Measurements from ENCODE around the gene EMSY. TPM values are rescaled to one million over a fixed set of nuclear protein-coding genes. Genes with fewer than 3 reads are reported as not detected.

The EMSY gene
- total RNA-seq, 4 donors from 2014 or later = 35.7 to 79.6 (median 43.8) TPM

GRCh38 chr11:76554767-76555166 is 109.9 kb downstream of the EMSY start:
- TF ChIP-seq POLR2AphosphoS5 (IDR thresholded peaks at IDR 0.05) (no peak), POLR2A (IDR thresholded peaks at IDR 0.05) (no peak), EP300 (IDR thresholded peaks at IDR 0.05; ENCODE audit: low read depth) (no peak), CTCF (IDR thresholded peaks at IDR 0.05) (no peak)
- H3K36me3 ChIP-seq = no peaks in the 10 kb centered on the region
- in situ Hi-C loops (cut with MboI; ENCODE audit: low pct_ligation_motif_present in 1 of 4, low pct_unique_long_range_greater_than_20kb in 1 of 4, low sequenced_read_pairs in 3 of 4) (loop anchor here in 2 of 4 donors (10.0 kb wide), 1 partner anchor 130 kb away; no protein-coding TSS in a partner anchor), intact Hi-C loops (cut with DNase I; ENCODE audit: low total_unique reads) (loop anchor here (10.0 kb wide), 1 partner anchor 120 kb away; the partner anchor contains the start of gene LRRC32)
- H3K27me3 ChIP-seq = no peaks in the 10 kb centered on the region
- H3K9me3 ChIP-seq = no peaks in the 10 kb centered on the region
- H3K4me1 ChIP-seq = peaks cover 0 to 24% (median 11%) of the 10 kb centered on the region in 4 donors
- no peak overlapping the region for H3K4me3 ChIP-seq
- WGBS, 2 donors (ENCODE audit: low coverage in 1 of 2) = 68 to 73% methylated on average over 5 to 6 of the region's 6 CpGs
- peak overlapping the region; percentile 56 to 68 (median 61) for H3K27ac ChIP-seq
- DNase-seq = no peak

- WGBS, 2 donors (ENCODE audit: low coverage in 1 of 2) = 93 to 94% methylated on average over 3 of the region's 3 CpGs
- H3K4me3 ChIP-seq = no peak overlapping the region
- TF ChIP-seq POLR2AphosphoS5 (IDR thresholded peaks at IDR 0.05) (no peak), EP300 (IDR thresholded peaks at IDR 0.05; ENCODE audit: low read depth) (no peak), POLR2A (IDR thresholded peaks at IDR 0.05) (no peak), CTCF (IDR thresholded peaks at IDR 0.05) (no peak)
- no peaks in the 10 kb centered on the region for H3K27me3 ChIP-seq
- in situ Hi-C loops (cut with MboI; ENCODE audit: low pct_ligation_motif_present in 1 of 4, low pct_unique_long_range_greater_than_20kb in 1 of 4, low sequenced_read_pairs in 3 of 4) (loop anchor here in 2 of 4 donors (10.0 kb wide), 1 partner anchor 127 kb away; no protein-coding TSS in a partner anchor), intact Hi-C loops (cut with DNase I; ENCODE audit: low total_unique reads) (loop anchor here (10.0 kb wide), 1 partner anchor 117 kb away; the partner anchor contains the start of gene LRRC32)
- peaks cover 0 to 24% (median 11%) of the 10 kb centered on the region in 4 donors for H3K4me1 ChIP-seq
- H3K9me3 ChIP-seq = no peaks in the 10 kb centered on the region
- H3K27ac ChIP-seq = no peak overlapping the region
- DNase-seq = no peak
- H3K36me3 ChIP-seq = no peaks in the 10 kb centered on the region
Measured at GRCh38 chr11:76557466-76557865, 112.6 kb downstream of the EMSY start.

GRCh38 chr11:76558473-76558872 is 113.7 kb downstream of the EMSY start:
- Histone ChIP-seq H3K27me3 (no peaks in the 10 kb centered on the region), H3K36me3 (no peaks in the 10 kb centered on the region), H3K9me3 (no peaks in the 10 kb centered on the region), H3K4me1 (peaks cover 0 to 21% (median 11%) of the 10 kb centered on the region in 4 donors), H3K27ac (no peak overlapping the region), H3K4me3 (no peak overlapping the region)
- WGBS, 2 donors (ENCODE audit: low coverage in 1 of 2) = 60 to 80% methylated on average over 1 of the region's 1 CpG
- in situ Hi-C loops (cut with MboI; ENCODE audit: low pct_ligation_motif_present in 1 of 4, low pct_unique_long_range_greater_than_20kb in 1 of 4, low sequenced_read_pairs in 3 of 4) (loop anchor here in 2 of 4 donors (10.0 kb wide), 1 partner anchor 126 kb away; no protein-coding TSS in a partner anchor), intact Hi-C loops (cut with DNase I; ENCODE audit: low total_unique reads) (loop anchor here (10.0 kb wide), 1 partner anchor 116 kb away; the partner anchor contains the start of gene LRRC32)
- no peak for DNase-seq
- TF ChIP-seq CTCF (IDR thresholded peaks at IDR 0.05) (no peak), POLR2A (IDR thresholded peaks at IDR 0.05) (no peak), POLR2AphosphoS5 (IDR thresholded peaks at IDR 0.05) (no peak), EP300 (IDR thresholded peaks at IDR 0.05; ENCODE audit: low read depth) (no peak)

- no peak for DNase-seq
- Histone ChIP-seq H3K4me1 (peaks cover 0 to 17% (median 11%) of the 10 kb centered on the region in 4 donors), H3K27ac (no peak overlapping the region), H3K36me3 (no peaks in the 10 kb centered on the region), H3K4me3 (no peak overlapping the region), H3K9me3 (no peaks in the 10 kb centered on the region), H3K27me3 (no peaks in the 10 kb centered on the region)
- in situ Hi-C loops (cut with MboI; ENCODE audit: low pct_ligation_motif_present in 1 of 4, low pct_unique_long_range_greater_than_20kb in 1 of 4, low sequenced_read_pairs in 3 of 4) (loop anchor here in 2 of 4 donors (10.0 kb wide), 1 partner anchor 126 kb away; no protein-coding TSS in a partner anchor), intact Hi-C loops (cut with DNase I; ENCODE audit: low total_unique reads) (loop anchor here (10.0 kb wide), 1 partner anchor 116 kb away; the partner anchor contains the start of gene LRRC32)
- 78 to 91% methylated on average over 1 of the region's 1 CpG for WGBS, 2 donors (ENCODE audit: low coverage in 1 of 2)
- TF ChIP-seq POLR2A (IDR thresholded peaks at IDR 0.05) (no peak), CTCF (IDR thresholded peaks at IDR 0.05) (no peak), EP300 (IDR thresholded peaks at IDR 0.05; ENCODE audit: low read depth) (no peak), POLR2AphosphoS5 (IDR thresholded peaks at IDR 0.05) (no peak)
Measured at GRCh38 chr11:76558891-76559290, 114.1 kb downstream of the EMSY start.
